Body of pancreas (tissue), 4 donors: ENCODE results near the gene NOP10.

ENCODE experiments used
- POLR2A ChIP-seq, 3 donors: fragments of 450-650 bp; IDR thresholded peaks; one replicate each; pipeline ENCODE4 v1.6.1; 2016; ENCODE audit warnings: antibody characterized with exemption in 3 of 3, mild to moderate bottlenecking in 2 of 3
- TF ChIP-seq, protein P1 (sequence below), 7 experiments: fragments of 450-650 bp in 4 of 7; fragments of 200-600 bp in 3 of 7; sonication (generic) in 3 of 7; IDR thresholded peaks; one replicate each; pipeline ENCODE4 v1.5.1; 2016 to 2019; ENCODE audit warnings: antibody characterized with exemption in 7 of 7

DNA sequence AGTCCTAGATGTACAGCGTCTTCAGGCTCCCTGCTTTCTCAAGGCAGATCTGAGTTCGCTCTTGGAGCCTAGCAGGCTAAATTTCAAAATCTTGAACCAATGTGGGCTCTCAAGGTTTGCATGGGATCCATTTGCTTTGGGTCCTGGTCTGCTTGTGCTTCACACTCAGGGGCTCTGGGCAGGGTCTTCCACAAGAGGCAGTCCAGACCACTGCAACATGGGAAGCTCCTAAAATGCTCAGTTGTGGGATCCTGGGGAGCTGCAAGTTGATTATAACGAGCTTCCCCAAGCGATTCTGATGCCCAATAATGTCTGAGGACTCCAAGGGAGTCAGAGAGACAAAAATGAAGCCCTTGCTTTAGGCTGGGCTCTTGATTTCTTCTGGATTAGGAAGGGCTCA lies 6.8 kb upstream of the NOP10 start:
- TF ChIP-seq POLR2A (IDR thresholded peaks at IDR 0.05): no peak
- TF ChIP-seq, protein P1, sequence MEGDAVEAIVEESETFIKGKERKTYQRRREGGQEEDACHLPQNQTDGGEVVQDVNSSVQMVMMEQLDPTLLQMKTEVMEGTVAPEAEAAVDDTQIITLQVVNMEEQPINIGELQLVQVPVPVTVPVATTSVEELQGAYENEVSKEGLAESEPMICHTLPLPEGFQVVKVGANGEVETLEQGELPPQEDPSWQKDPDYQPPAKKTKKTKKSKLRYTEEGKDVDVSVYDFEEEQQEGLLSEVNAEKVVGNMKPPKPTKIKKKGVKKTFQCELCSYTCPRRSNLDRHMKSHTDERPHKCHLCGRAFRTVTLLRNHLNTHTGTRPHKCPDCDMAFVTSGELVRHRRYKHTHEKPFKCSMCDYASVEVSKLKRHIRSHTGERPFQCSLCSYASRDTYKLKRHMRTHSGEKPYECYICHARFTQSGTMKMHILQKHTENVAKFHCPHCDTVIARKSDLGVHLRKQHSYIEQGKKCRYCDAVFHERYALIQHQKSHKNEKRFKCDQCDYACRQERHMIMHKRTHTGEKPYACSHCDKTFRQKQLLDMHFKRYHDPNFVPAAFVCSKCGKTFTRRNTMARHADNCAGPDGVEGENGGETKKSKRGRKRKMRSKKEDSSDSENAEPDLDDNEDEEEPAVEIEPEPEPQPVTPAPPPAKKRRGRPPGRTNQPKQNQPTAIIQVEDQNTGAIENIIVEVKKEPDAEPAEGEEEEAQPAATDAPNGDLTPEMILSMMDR (IDR thresholded peaks at IDR 0.05): no peak
